ENCODE results near the gene ERI3. TPM values are rescaled to one million over a fixed set of nuclear protein-coding genes. Genes with fewer than 3 reads are reported as not detected.

The ERI3 gene
- total and polyA plus RNA-seq, 9 of the 15 experiments (the other 6 are each of a cell fraction or from before 2014, with no cell fraction given): 47.8 to 93.4 (median 67.2) TPM

DNA sequence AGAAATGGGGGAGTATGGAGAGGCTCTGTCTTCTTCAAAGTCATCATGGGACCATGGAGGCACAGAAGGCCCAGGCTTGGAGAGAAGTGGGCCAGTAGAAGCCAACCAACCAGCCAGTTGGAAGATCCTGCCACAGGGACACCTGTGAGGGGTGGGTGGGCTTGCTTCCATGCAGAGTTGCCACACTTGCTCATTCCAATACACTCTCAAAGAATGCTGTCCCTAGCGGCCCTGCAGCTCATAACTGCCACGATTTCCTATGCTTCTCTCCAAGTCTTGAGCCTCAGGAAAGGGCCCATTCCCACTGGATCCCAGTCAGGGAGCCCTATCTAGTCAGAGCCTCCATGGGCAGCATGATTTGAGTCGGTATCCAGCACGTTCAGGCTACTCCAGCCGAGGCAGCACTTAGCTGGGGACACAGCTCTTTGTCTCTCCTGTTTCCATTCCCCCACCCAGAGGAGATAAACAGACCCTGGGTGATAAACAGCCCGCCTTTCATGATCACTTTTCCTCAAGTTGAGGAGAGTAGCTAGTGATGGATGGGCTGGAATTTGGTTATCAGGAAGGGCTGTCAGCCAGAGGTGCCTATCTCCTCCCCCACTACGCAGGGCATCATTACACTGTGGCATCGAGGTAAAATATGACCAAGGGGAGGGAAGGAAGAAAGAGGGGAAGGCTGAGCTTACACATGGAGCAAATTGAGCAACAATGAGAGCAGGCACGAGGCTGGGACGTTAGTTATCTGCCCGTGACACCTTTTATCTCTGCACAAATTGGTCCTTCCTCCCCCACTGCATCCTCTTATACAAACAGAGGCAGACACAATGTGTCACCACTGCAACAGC, 64.6 kb downstream of the ERI3 start (continued):
- TF ChIP-seq, protein P1, sequence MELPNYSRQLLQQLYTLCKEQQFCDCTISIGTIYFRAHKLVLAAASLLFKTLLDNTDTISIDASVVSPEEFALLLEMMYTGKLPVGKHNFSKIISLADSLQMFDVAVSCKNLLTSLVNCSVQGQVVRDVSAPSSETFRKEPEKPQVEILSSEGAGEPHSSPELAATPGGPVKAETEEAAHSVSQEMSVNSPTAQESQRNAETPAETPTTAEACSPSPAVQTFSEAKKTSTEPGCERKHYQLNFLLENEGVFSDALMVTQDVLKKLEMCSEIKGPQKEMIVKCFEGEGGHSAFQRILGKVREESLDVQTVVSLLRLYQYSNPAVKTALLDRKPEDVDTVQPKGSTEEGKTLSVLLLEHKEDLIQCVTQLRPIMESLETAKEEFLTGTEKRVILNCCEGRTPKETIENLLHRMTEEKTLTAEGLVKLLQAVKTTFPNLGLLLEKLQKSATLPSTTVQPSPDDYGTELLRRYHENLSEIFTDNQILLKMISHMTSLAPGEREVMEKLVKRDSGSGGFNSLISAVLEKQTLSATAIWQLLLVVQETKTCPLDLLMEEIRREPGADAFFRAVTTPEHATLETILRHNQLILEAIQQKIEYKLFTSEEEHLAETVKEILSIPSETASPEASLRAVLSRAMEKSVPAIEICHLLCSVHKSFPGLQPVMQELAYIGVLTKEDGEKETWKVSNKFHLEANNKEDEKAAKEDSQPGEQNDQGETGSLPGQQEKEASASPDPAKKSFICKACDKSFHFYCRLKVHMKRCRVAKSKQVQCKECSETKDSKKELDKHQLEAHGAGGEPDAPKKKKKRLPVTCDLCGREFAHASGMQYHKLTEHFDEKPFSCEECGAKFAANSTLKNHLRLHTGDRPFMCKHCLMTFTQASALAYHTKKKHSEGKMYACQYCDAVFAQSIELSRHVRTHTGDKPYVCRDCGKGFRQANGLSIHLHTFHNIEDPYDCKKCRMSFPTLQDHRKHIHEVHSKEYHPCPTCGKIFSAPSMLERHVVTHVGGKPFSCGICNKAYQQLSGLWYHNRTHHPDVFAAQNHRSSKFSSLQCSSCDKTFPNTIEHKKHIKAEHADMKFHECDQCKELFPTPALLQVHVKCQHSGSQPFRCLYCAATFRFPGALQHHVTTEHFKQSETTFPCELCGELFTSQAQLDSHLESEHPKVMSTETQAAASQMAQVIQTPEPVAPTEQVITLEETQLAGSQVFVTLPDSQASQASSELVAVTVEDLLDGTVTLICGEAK (IDR thresholded peaks at IDR 0.05): peak; percentile 31; the same call in 1 of the 2 replicates
- TF ChIP-seq, protein P1 (CRISPR knock-in tag; IDR thresholded peaks at IDR 0.05): no peak
- TF ChIP-seq ATF1 (CRISPR knock-in tag; IDR thresholded peaks at IDR 0.05) (no peak), ATF1 (tag; IDR thresholded peaks at IDR 0.05) (peak; percentile 80), KAT7 (CRISPR knock-in tag; IDR thresholded peaks at IDR 0.05; ENCODE audit: borderline replicate concordance) (no peak), KLF13 (tag; IDR thresholded peaks at IDR 0.05; ENCODE audit: borderline replicate concordance, low read depth) (no peak), ZNF24 (IDR thresholded peaks at IDR 0.05) (peak; percentile 56; the same call in 1 of the 2 replicates), ZNF384 (IDR thresholded peaks at IDR 0.05; ENCODE audit: low read depth, low read length) (no peak), BACH1 (tag; IDR thresholded peaks at IDR 0.05) (0 out of 2 replicates have a peak, but pooled peaks have one; percentile 41), XRCC5 (IDR thresholded peaks at IDR 0.05; ENCODE audit: low read depth, low read length) (0 out of 2 replicates have a peak, but pooled peaks have one; percentile 39), DNMT1 (IDR thresholded peaks at IDR 0.05) (no peak), NEUROD1 (IDR thresholded peaks at IDR 0.05; ENCODE audit: borderline replicate concordance, low read depth, low read length, partially characterized antibody) (peak; percentile 74), ZSCAN32 (CRISPR knock-in tag; IDR thresholded peaks at IDR 0.05) (no peak)
- TF ChIP-seq, protein P2, sequence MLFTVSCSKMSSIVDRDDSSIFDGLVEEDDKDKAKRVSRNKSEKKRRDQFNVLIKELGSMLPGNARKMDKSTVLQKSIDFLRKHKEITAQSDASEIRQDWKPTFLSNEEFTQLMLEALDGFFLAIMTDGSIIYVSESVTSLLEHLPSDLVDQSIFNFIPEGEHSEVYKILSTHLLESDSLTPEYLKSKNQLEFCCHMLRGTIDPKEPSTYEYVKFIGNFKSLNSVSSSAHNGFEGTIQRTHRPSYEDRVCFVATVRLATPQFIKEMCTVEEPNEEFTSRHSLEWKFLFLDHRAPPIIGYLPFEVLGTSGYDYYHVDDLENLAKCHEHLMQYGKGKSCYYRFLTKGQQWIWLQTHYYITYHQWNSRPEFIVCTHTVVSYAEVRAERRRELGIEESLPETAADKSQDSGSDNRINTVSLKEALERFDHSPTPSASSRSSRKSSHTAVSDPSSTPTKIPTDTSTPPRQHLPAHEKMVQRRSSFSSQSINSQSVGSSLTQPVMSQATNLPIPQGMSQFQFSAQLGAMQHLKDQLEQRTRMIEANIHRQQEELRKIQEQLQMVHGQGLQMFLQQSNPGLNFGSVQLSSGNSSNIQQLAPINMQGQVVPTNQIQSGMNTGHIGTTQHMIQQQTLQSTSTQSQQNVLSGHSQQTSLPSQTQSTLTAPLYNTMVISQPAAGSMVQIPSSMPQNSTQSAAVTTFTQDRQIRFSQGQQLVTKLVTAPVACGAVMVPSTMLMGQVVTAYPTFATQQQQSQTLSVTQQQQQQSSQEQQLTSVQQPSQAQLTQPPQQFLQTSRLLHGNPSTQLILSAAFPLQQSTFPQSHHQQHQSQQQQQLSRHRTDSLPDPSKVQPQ (CRISPR knock-in tag; IDR thresholded peaks at IDR 0.05; ENCODE audit: borderline replicate concordance): no peak
- TF ChIP-seq, protein P3, sequence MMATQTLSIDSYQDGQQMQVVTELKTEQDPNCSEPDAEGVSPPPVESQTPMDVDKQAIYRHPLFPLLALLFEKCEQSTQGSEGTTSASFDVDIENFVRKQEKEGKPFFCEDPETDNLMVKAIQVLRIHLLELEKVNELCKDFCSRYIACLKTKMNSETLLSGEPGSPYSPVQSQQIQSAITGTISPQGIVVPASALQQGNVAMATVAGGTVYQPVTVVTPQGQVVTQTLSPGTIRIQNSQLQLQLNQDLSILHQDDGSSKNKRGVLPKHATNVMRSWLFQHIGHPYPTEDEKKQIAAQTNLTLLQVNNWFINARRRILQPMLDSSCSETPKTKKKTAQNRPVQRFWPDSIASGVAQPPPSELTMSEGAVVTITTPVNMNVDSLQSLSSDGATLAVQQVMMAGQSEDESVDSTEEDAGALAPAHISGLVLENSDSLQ (IDR thresholded peaks at IDR 0.05): peak; percentile 83
